NOMO-1 (cell line): ENCODE measurements around the gene PIGBOS1.

Experiments used
- DNase-seq, 2 experiments: peaks; one replicate each; lab custom pipeline; 2025; ENCODE audit not compliant: unreplicated experiment in 2 of 2; lab: John Stamatoyannopoulos, UW

The PIGBOS1 gene

GRCh38 chr15:55318588-55319494, at the start of gene PIGBOS1, which contains the start of gene PIGB:
Gene PIGBOS1, minus strand, starts transcription at chr15:55319123. Its CDS starts 1,331 bp downstream, at chr15:55317792.
Gene PIGB, plus strand, starts transcription at chr15:55319222. Its CDS starts 29 bp downstream, at chr15:55319251.
- peak; percentile 87 to 89 for DNase-seq

GRCh38 chr15:55366981-55367380, 48.1 kb upstream of the PIGBOS1 start:
- DNase-seq, result peak in 1 of 2 experiments; percentile 14

GRCh38 chr15:55362641-55363040, 43.7 kb upstream of the PIGBOS1 start:
- no peak for DNase-seq

- no peak for DNase-seq
Observed at GRCh38 chr15:55361048-55361447, 42.1 kb upstream of the PIGBOS1 start.

GRCh38 chr15:55360256-55360655, 41.3 kb upstream of the PIGBOS1 start:
- DNase-seq, result no peak

- no peak for DNase-seq
Observed at GRCh38 chr15:55358471-55358870, 39.5 kb upstream of the PIGBOS1 start.

- no peak for DNase-seq
Observed at GRCh38 chr15:55357774-55358173, 38.9 kb upstream of the PIGBOS1 start.

GRCh38 chr15:55356985-55357585, 38.2 kb upstream of the PIGBOS1 start:
- DNase-seq, result no peak

- no peak for DNase-seq
Observed at GRCh38 chr15:55353025-55353424, 34.1 kb upstream of the PIGBOS1 start.

- no peak for DNase-seq
Observed at GRCh38 chr15:55349282-55349681, 30.4 kb upstream of the PIGBOS1 start.

GRCh38 chr15:55348281-55348778, 29.4 kb upstream of the PIGBOS1 start:
- DNase-seq, result no peak

- DNase-seq, result no peak
Observed at GRCh38 chr15:55344206-55344605, 25.3 kb upstream of the PIGBOS1 start.

- peak in 1 of 2 experiments; percentile 10 for DNase-seq
Observed at GRCh38 chr15:55343168-55343567, 24.2 kb upstream of the PIGBOS1 start.

- DNase-seq, result no peak
Observed at GRCh38 chr15:55337160-55337559, 18.2 kb upstream of the PIGBOS1 start.

GRCh38 chr15:55334997-55335396, 16.1 kb upstream of the PIGBOS1 start:
- no peak for DNase-seq

- no peak for DNase-seq
Observed at GRCh38 chr15:55334371-55334770, 15.4 kb upstream of the PIGBOS1 start.

GRCh38 chr15:55327387-55327786, 8.5 kb upstream of the PIGBOS1 start:
- DNase-seq, result peak; percentile 71 to 87

GRCh38 chr15:55322467-55322866, 3.5 kb upstream of the PIGBOS1 start:
- DNase-seq, result peak; percentile 37 to 68

GRCh38 chr15:55320963-55321362, 2.0 kb upstream of the PIGBOS1 start:
- no peak for DNase-seq

- no peak for DNase-seq
Observed at GRCh38 chr15:55320238-55320550, 1.3 kb upstream of the PIGBOS1 start.

GRCh38 chr15:55319537-55320237, 764 bp upstream of the PIGBOS1 start:
- peak; percentile 42 to 76 for DNase-seq
